ENCODE results near the gene ADAMTS18.

The ADAMTS18 gene

GRCh38 chr16:77410449-77410848, 24.4 kb downstream of the ADAMTS18 start:
- Histone ChIP-seq H3K4me3 (ENCODE audit: low read depth, low read length) (no peak overlapping the region), H3K9me3 (ENCODE audit: control insufficient read depth, low read length) (no peaks in the 10 kb centered on the region)
- TF ChIP-seq CTCF (IDR thresholded peaks at IDR 0.05): no peak

GRCh38 chr16:77409311-77409710, 25.5 kb downstream of the ADAMTS18 start:
- Histone ChIP-seq H3K9ac (no peak overlapping the region), H3K79me2 (no peaks in the 10 kb centered on the region), H2AFZ (no peak overlapping the region), H3K27ac (no peak overlapping the region), H3K36me3 (ENCODE audit: control insufficient read depth, insufficient read depth, low read length) (no peaks in the 10 kb centered on the region), H3K4me2 (ENCODE audit: low read length) (peak overlapping the region; percentile 48), H3K27me3 (ENCODE audit: control insufficient read depth, insufficient read depth, low read length) (no peaks in the 10 kb centered on the region), H3K4me3 (ENCODE audit: low read depth, low read length) (no peak overlapping the region), H3K9me3 (ENCODE audit: control insufficient read depth, low read length) (no peaks in the 10 kb centered on the region), H3K4me1 (no peaks in the 10 kb centered on the region)
- no peak for TF ChIP-seq CTCF (IDR thresholded peaks at IDR 0.05)

More at GRCh38 chr16:77410449-77410848, 24.4 kb downstream of the ADAMTS18 start:
- H3K9ac ChIP-seq: no peak overlapping the region
- no peak overlapping the region for H3K4me2 ChIP-seq (ENCODE audit: low read length)
- H3K27ac ChIP-seq: no peak overlapping the region
- H3K4me1 ChIP-seq: no peaks in the 10 kb centered on the region
- H2AFZ ChIP-seq: no peak overlapping the region
- no peaks in the 10 kb centered on the region for H3K36me3 ChIP-seq (ENCODE audit: control insufficient read depth, insufficient read depth, low read length)
- no peaks in the 10 kb centered on the region for H3K27me3 ChIP-seq (ENCODE audit: control insufficient read depth, insufficient read depth, low read length)
- H3K79me2 ChIP-seq: no peaks in the 10 kb centered on the region

- Histone ChIP-seq H2AFZ (no peak overlapping the region), H3K9ac (no peak overlapping the region), H3K4me2 (ENCODE audit: low read length) (peak overlapping the region; percentile 17), H3K9me3 (ENCODE audit: control insufficient read depth, low read length) (no peaks in the 10 kb centered on the region), H3K4me3 (ENCODE audit: low read depth, low read length) (no peak overlapping the region), H3K79me2 (no peaks in the 10 kb centered on the region), H3K36me3 (ENCODE audit: control insufficient read depth, insufficient read depth, low read length) (no peaks in the 10 kb centered on the region), H3K27ac (no peak overlapping the region), H3K27me3 (ENCODE audit: control insufficient read depth, insufficient read depth, low read length) (no peaks in the 10 kb centered on the region), H3K4me1 (no peaks in the 10 kb centered on the region)
- TF ChIP-seq CTCF (IDR thresholded peaks at IDR 0.05): no peak
These were observed 26.2 kb downstream of the ADAMTS18 start for GRCh38 chr16:77408607-77409006.

GRCh38 chr16:77406680-77407079, 28.2 kb downstream of the ADAMTS18 start:
- no peaks in the 10 kb centered on the region for H3K4me1 ChIP-seq
- H3K27me3 ChIP-seq (ENCODE audit: control insufficient read depth, insufficient read depth, low read length): no peaks in the 10 kb centered on the region
- no peak overlapping the region for H3K4me2 ChIP-seq (ENCODE audit: low read length)
- no peaks in the 10 kb centered on the region for H3K36me3 ChIP-seq (ENCODE audit: control insufficient read depth, insufficient read depth, low read length)
- H3K4me3 ChIP-seq (ENCODE audit: low read depth, low read length): no peak overlapping the region
- no peaks in the 10 kb centered on the region for H3K79me2 ChIP-seq
- no peaks in the 10 kb centered on the region for H3K9me3 ChIP-seq (ENCODE audit: control insufficient read depth, low read length)
- H2AFZ ChIP-seq: no peak overlapping the region
- H3K27ac ChIP-seq: no peak overlapping the region
- no peak for TF ChIP-seq CTCF (IDR thresholded peaks at IDR 0.05)
- no peak overlapping the region for H3K9ac ChIP-seq

GRCh38 chr16:77404775-77405174, 30.1 kb downstream of the ADAMTS18 start:
- no peak overlapping the region for H3K27ac ChIP-seq
- H3K4me2 ChIP-seq (ENCODE audit: low read length): peak overlapping the region; percentile 9
- H3K9ac ChIP-seq: no peak overlapping the region
- no peak overlapping the region for H3K4me3 ChIP-seq (ENCODE audit: low read depth, low read length)
- no peak for TF ChIP-seq CTCF (IDR thresholded peaks at IDR 0.05)
- no peak overlapping the region for H2AFZ ChIP-seq
- no peaks in the 10 kb centered on the region for H3K4me1 ChIP-seq
- H3K79me2 ChIP-seq: no peaks in the 10 kb centered on the region
- H3K36me3 ChIP-seq (ENCODE audit: control insufficient read depth, insufficient read depth, low read length): no peaks in the 10 kb centered on the region
- no peaks in the 10 kb centered on the region for H3K9me3 ChIP-seq (ENCODE audit: control insufficient read depth, low read length)
- no peaks in the 10 kb centered on the region for H3K27me3 ChIP-seq (ENCODE audit: control insufficient read depth, insufficient read depth, low read length)
